ENCODE measurements around the gene TRAPPC11. TPM values are rescaled to one million over a fixed set of nuclear protein-coding genes. Genes with fewer than 3 reads are reported as not detected.

Gene TRAPPC11
- total and polyA plus RNA-seq, 2 of the 4 experiments (the other 2 are of a cell fraction) = 25.3 to 56.8 TPM

GRCh38 chr4:183760326-183760725, 101.2 kb downstream of the TRAPPC11 start:
- no peaks in the 10 kb centered on the region for H4K20me1 ChIP-seq (ENCODE audit: insufficient read depth, low read length)
- H3K4me3 ChIP-seq (ENCODE audit: insufficient read depth, low read depth, low read length) = no peak overlapping the region
- BruUV-seq (replicated peaks) = no TSS peak
- no peak overlapping the region for H3K23ac ChIP-seq (ENCODE audit: low read depth, low read length)
- H2BK5ac ChIP-seq (ENCODE audit: low read depth, low read length, poor library complexity, severe bottlenecking) = no peak overlapping the region
- no peaks in the 10 kb centered on the region for H3K79me1 ChIP-seq (ENCODE audit: low read depth in 1 of 2, low read length in 2 of 2)
- no peaks in the 10 kb centered on the region for H3K9me1 ChIP-seq (ENCODE audit: insufficient read depth, low read length)
- ATAC-seq (ENCODE audit: low read depth) (no peak), DNase-seq (no peak)
- H3K14ac ChIP-seq (replicated peaks; ENCODE audit: low read depth, low read length) = no peak overlapping the region
- intact Hi-C loops (cut with micrococcal nuclease) (no loop called here), in situ Hi-C loops (cut with MboI; ENCODE audit: low sequenced_read_pairs) (no loop called here), dilution Hi-C loops (cut with HindIII; ENCODE audit: low sequenced_read_pairs, unreplicated experiment) (no loop called here)
- no peak overlapping the region for H3K18ac ChIP-seq (ENCODE audit: low read depth, low read length)
- CTCF ChIA-PET = no interaction called here
- H2BK20ac ChIP-seq (ENCODE audit: low read depth, low read length) = no peak overlapping the region
- H3K4ac ChIP-seq (ENCODE audit: low read depth, low read length) = no peak overlapping the region
- WGBS, 2 experiments (ENCODE audit: extremely low coverage in 2 of 2, insufficient read length in 1 of 2) = no CpG with 5 or more reads among the region's 1 CpG
- no peak overlapping the region for H3K4me2 ChIP-seq (ENCODE audit: low read depth, low read length)
- H4K91ac ChIP-seq (ENCODE audit: insufficient read depth, low read depth, low read length) = no peak overlapping the region
- H4K5ac ChIP-seq (ENCODE audit: low read depth, low read length) = no peak overlapping the region
- H2BK120ac ChIP-seq (ENCODE audit: low read depth, low read length) = no peak overlapping the region
- H2AFZ ChIP-seq (replicated peaks; ENCODE audit: low read length, poor library complexity) = no peak overlapping the region
- H3K27me3 ChIP-seq (ENCODE audit: control insufficient read depth, insufficient read depth, low read length) = peaks cover 3% of the 10 kb centered on the region; the same call in 1 of the 2 replicates
- H2BK15ac ChIP-seq (ENCODE audit: low read depth, low read length) = no peak overlapping the region
- H2AK9ac ChIP-seq (replicated peaks; ENCODE audit: low read depth, low read length, poor library complexity) = no peak overlapping the region
- TF ChIP-seq NFE2L2 (IDR thresholded peaks at IDR 0.05; ENCODE audit: low read depth, low read length) (no peak), RCOR1 (IDR thresholded peaks at IDR 0.05; ENCODE audit: insufficient replicate concordance, low read length) (no peak), FOS (IDR thresholded peaks at IDR 0.05; ENCODE audit: low read depth, low read length) (no peak), CHD1 (IDR thresholded peaks at IDR 0.05; ENCODE audit: low read depth, low read length) (no peak), MAFK (IDR thresholded peaks at IDR 0.05; ENCODE audit: low read depth, low read length) (no peak), CEBPB (IDR thresholded peaks at IDR 0.05; ENCODE audit: low read depth, low read length) (no peak), MXI1 (IDR thresholded peaks at IDR 0.05; ENCODE audit: borderline replicate concordance, low read depth, low read length) (no peak), RAD21 (IDR thresholded peaks at IDR 0.05; ENCODE audit: low read length) (no peak), POLR2A (IDR thresholded peaks at IDR 0.05; ENCODE audit: low read depth, low read length) (no peak), BHLHE40 (IDR thresholded peaks at IDR 0.05; ENCODE audit: low read depth, low read length) (no peak), RFX5 (IDR thresholded peaks at IDR 0.05; ENCODE audit: low read depth, low read length) (no peak), SMC3 (IDR thresholded peaks at IDR 0.05; ENCODE audit: low read depth, low read length) (no peak), MAZ (IDR thresholded peaks at IDR 0.05; ENCODE audit: borderline replicate concordance, low read depth, low read length) (no peak), ELK1 (IDR thresholded peaks at IDR 0.05; ENCODE audit: borderline replicate concordance, low read depth, low read length) (no peak), USF2 (IDR thresholded peaks at IDR 0.05; ENCODE audit: low read depth, low read length) (no peak)
- TF ChIP-seq, protein P1, sequence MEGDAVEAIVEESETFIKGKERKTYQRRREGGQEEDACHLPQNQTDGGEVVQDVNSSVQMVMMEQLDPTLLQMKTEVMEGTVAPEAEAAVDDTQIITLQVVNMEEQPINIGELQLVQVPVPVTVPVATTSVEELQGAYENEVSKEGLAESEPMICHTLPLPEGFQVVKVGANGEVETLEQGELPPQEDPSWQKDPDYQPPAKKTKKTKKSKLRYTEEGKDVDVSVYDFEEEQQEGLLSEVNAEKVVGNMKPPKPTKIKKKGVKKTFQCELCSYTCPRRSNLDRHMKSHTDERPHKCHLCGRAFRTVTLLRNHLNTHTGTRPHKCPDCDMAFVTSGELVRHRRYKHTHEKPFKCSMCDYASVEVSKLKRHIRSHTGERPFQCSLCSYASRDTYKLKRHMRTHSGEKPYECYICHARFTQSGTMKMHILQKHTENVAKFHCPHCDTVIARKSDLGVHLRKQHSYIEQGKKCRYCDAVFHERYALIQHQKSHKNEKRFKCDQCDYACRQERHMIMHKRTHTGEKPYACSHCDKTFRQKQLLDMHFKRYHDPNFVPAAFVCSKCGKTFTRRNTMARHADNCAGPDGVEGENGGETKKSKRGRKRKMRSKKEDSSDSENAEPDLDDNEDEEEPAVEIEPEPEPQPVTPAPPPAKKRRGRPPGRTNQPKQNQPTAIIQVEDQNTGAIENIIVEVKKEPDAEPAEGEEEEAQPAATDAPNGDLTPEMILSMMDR (conservative IDR thresholded peaks at IDR 0.05; ENCODE audit: low read depth, low read length) = no peak
- H2AK5ac ChIP-seq (ENCODE audit: low read depth, low read length) = no peak overlapping the region
- no peaks in the 10 kb centered on the region for H3K4me1 ChIP-seq (ENCODE audit: control insufficient read depth, insufficient read depth, low read length)
- H3K9me3 ChIP-seq (ENCODE audit: control insufficient read depth, insufficient read depth, low read length) = no peaks in the 10 kb centered on the region
- POLR2A ChIA-PET (ENCODE audit: unreplicated experiment) = no interaction called here
- H3K27ac ChIP-seq (ENCODE audit: insufficient read depth, low read length) = no peak overlapping the region
- no peak overlapping the region for H3K56ac ChIP-seq (ENCODE audit: extremely low read depth, insufficient read depth, low read length)
- H4K8ac ChIP-seq (ENCODE audit: low read depth in 2 of 2, low read length in 2 of 2) = no peak overlapping the region
- H3K36me3 ChIP-seq (ENCODE audit: control insufficient read depth, insufficient read depth, low read length) = no peaks in the 10 kb centered on the region
- H3K9ac ChIP-seq (ENCODE audit: low read depth, low read length) = no peak overlapping the region
